GM11168 (cell line): ENCODE measurements around the gene CYP3A4.
"Not testable (repeated sequence)": the region's sequence is repeated elsewhere in the genome, so short reads cannot be mapped to it uniquely, and the experiment has no call there.

Experiments
- in situ Hi-C: fragments of 300-500 bp; cut with MboI; formaldehyde crosslinking; loops from one replicate; pipeline ENCODE4 v1.12.0; 2022; ENCODE audit warnings: low sequenced_read_pairs; ENCODE audit not compliant: unreplicated experiment

Gene CYP3A4

DNA sequence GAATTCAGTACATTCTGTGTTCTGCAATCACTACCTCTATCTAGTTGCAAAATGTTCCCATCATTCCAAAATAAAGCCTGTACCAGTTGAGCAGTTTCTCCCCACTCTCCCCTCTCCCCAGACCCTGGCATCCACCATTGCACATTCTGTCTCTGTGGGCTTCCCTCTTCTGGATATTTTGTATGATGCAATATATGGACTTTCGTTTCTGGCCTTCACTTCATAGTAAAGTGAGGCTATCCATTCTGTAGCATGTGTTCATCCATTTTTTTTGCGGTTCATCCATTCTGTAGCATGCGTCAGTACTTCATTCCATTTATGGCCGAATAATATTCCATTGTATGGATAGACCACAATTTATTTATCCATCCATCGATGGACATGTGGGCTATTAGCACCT is 9.5 kb upstream of the CYP3A4 start:
- in situ Hi-C loops: no loop called here

DNA sequence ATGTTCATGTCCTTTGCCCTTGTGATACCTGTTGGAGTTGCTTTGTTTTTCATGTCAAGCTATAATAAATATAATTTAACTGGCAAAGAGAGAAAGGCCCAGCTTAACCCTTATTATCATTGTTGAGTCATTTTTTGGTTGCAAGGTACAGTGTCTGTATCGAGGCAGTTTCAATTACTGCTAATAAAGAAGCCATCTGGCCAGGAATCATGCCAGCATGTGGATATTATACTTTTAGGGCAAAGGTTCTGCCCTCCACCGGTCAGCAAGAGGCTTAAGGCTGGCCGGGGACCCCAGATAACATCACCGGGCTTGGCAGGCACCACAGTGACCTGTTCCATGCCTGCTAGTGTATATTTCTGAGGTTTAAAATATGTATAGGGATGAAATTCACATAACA is 9.0 kb upstream of the CYP3A4 start:
- in situ Hi-C loops: no loop called here

DNA sequence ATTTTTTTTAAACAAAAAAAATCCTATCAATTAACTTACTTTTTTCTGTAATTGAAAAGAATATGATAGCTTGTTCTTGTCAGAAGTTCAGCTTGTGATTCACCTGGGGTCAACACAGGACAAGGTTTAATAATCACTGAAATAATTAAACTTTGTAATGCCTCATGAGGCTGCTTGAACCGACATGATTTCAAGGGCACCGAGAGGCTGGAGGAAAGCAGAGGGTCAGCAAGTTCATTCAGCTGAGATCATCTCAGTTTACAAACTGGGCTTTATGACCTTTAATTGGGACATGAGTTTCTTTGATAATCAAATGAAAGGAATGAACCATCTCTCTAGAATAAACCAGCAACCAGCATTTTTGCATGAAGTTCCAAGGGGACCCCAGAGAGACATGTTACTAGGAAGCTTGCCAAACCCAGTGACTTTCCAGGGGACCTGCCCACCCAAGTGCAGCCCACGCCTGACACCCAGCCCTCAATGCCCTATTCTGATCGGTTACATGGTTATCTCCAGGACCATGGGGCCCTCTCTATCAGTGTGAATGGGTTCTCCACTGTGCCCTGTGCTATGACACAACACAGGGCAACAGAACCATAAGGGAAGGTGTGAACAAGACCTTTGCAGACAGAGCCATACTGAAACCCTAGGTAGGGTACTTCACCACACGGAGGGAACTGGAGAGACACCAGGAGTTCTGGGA is 7.8 kb upstream of the CYP3A4 start:
- in situ Hi-C loops: no loop called here

DNA sequence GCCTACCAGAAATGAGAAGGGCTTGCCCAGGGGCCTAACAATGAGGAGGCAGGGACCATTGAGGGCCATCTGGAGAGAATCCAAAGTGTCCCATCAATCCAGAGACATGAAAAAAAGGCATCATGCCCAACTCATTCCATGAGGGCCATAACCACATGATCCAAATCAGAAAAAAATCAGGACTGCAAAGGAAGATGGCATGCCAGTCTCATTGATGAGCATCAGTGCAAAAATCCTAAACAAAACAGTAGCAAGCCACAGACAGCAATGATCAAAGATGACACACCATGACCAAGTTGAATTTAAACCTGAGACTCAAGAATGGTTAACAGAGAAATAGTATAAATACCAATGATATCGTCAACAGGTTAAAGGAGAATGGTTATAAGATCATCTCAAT is 7.0 kb upstream of the CYP3A4 start:
- in situ Hi-C loops: no loop called here

DNA sequence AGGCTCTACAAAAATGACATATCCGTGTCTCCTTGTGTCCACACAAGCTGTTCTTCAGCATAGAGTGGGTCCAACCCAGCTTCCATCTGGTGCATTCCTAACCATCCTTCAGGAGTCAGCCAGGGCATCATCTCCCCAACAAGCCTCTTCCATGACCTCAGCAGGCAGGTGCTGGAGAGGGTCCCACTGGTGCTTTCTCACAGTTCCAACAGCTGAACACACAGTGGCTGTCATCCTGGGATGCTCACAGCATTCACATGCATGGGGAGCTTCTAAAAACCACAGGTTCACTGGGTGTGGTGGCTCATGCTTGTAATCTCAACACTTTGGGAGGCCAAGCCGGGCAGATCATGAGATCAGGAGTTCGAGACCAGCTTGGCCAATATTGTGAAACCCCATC is 6.4 kb upstream of the CYP3A4 start:
- in situ Hi-C loops: no loop called here

DNA sequence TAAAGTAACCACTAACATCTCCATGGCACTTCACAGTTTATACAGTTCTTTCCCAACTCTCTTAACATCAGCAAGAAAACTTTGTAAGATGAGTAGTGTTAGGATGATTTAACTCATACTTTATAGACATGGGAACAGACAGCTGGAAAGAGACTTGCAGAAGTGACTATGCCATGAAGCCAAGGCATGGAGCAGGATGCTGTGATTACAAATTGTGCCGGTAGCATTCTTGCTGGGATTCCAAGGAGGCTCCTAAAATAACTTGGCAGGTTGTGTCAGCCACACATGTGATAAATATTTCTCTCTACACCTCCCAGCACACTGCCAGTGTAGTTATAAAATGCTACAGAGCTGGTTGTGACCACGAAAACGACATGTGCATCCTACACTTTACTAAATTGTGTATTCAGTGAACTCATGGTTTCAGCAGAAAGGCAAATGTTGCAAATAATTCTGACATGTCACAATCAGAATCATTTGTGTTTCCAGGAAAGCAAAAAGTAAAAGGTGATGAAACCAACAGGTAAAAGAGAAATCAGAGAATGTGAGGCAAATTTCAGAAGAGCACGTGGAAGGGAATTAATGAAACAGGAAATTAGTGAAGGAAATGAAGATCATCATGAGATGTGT is 5.6 kb upstream of the CYP3A4 start:
- in situ Hi-C loops: no loop called here

DNA sequence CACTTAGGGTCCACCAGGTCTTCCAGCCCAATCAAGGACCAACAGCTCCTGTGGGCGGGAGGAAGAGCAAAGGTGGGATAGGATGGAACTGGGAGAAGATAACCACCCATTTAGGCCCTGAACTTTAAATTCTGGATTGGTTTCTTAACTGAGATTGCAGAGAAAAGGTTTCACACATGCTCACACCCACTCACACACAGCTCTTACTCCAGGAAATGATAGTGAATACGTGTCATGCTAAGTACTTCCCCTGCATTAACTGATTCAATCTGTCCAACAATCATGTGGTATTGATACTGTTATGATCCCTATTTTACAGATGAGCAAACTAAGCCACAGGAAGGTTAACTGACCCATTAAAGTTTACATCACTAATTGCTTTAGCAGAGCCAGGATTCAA is 4.6 kb upstream of the CYP3A4 start:
- in situ Hi-C loops: no loop called here

DNA sequence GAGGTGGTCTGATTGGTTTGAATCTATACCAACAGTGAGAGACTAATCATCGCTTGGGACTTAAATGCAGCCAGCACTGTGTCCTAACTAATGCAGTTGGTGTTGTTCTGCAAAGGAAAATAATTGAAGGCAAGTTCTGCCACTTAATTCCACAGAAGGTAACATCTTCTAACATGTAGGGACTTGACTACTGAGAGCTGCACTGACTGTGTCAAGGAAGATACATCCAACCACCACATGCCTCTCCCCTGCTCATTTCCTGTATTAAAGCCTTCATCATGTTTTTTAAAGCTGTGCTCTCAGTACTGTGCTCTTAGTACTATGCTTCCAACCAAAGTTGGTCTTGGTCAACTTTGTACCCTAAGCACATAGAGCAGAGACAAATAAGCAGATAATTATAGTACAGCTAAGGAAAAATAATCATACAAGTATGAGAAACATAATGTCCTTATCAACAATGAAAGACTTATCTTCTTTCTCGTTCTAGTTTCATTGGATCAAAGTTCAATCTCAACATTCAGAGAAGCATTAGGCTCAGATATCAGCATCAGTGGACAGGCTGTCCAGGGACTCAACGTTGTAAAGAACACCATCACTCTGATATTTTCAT is 2.8 kb upstream of the CYP3A4 start:
- in situ Hi-C loops: no loop called here

DNA sequence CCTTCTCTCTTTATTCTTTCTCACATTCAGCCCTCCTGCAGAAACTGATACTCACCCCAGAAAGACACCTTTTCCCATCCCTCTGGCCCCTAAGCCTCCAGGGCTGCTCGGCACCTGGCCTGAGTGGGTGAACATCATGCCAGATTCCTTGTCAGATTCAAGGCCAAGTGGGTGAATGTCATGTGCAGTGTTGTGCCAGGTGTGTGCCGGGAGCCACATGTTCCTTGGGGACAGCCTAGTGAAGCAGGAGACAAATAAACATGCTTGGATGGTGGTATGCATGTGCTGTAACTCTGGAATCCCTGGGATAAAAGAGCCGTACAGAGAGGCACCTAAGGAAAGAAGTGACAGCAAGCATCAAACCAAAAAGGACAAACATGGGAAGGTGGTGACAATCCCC is 1.7 kb upstream of the CYP3A4 start:
- in situ Hi-C loops: not testable (repeated sequence)

DNA sequence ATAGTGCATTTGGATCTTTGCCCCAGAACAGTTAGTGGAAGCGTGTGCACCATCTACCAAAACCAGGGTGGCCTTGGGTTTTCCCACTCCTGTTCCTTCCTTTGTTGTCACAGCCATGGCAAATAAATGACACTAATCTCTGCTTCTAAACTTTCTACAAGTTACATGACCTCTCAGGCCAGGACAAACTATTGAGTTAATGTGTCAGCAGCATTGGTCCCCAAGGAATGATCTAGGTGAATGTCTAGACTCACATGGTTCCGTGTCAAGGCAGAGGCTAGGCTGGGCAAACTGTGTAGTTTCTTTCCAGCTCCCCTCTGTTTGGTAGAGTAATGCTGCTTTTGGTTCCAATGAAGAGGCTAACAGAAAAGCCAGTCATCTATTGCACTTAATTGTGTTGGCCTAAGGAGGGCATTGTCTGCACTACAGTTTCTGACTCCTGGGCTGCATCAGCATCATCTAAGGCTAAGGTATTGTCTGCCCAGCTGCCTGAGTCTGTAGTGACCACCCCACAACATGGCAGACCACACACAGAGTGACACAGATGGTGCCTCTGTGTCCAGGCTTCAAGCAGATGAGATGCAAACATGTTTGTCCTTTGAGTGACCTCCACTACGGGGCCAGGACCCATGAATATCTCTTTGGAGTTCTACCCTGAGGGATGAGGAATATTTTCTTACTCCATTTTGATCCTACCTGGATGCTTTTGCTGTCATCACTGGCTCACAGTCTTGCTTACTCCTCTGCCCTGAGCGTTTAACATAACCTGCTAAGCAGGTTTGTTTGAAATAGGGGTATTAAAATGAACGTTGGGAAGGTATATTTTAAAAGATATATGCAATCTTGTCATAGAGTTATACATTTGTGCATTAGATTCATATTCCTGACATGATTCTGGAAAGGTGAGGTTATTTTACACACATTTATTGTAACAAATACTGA is 1.7 kb downstream of the CYP3A4 start:
- in situ Hi-C loops: no loop called here

DNA sequence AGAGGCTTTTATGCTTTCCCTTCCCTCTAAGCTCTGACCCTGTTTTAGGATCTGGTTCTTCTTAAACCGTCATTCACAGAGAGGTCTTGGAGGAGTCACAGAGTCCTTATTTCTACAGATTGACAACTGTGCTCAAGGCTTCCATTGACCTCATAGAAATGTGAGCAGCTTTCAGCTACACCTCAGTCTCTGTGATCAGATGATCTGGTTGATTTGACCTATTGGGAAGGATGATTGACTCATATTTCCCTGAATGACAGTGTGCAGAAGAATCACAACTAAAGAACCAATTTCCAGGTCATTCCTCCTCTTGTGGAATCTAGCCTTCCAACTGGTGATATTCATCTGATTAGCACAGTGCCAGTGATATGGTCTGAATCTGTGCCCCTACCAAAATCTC is 3.4 kb downstream of the CYP3A4 start:
- in situ Hi-C loops: no loop called here

DNA sequence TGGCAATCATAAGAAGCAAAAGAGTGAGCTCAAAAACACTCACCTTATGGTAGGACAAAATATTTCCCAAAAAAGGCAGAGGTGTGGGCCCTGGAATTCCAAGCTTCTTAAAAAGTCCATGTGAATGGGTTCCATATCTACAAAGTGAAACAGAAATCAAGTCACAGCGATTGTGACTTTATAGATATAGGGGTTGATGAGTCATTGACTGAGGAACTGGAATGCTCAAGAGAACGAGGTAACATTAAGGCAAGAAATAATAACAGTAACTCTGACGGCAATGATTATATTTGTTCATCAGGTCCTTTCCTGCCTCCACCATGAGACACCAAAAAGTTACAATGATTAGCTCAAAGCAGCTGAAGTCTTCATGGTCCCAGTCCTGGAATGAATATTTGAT is 4.0 kb downstream of the CYP3A4 start:
- in situ Hi-C loops: no loop called here

DNA sequence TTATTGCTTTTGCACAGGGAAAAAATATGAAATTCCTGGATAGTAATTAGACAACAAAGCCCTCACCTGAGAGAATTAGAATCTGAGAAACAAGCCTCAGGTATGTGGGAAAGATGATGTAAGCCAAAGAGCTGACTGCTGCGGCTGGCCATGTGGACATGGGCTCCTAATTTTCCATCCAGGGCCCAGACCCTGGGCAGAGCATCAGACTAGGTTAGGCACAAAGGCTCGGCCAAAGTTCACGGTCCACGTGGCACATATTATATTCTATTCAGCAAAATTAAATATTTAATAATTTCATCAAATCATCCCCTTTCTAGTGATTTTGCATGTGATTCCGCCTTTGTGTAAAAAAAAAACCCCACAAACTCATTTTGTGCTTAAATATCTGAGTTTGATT is 5.1 kb downstream of the CYP3A4 start:
- in situ Hi-C loops: no loop called here

DNA sequence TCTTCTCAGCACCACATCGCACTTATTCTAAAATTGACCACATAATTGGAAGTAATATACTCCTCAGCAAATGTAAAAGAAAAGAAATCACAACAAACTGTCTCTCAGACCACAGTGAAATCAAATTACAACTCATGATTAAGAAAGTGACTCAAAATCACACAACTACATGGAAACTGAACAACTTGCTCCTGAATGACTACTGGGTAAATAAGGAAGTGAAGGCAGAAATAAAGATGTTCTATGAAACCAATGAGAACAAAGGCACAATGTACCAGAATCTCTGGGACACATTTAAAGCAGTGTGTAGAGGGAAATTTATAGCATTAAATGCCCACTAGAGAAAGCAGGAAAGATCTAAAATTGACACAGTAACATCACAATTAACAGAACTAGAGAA is 10.6 kb downstream of the CYP3A4 start:
- in situ Hi-C loops: not testable (repeated sequence)

DNA sequence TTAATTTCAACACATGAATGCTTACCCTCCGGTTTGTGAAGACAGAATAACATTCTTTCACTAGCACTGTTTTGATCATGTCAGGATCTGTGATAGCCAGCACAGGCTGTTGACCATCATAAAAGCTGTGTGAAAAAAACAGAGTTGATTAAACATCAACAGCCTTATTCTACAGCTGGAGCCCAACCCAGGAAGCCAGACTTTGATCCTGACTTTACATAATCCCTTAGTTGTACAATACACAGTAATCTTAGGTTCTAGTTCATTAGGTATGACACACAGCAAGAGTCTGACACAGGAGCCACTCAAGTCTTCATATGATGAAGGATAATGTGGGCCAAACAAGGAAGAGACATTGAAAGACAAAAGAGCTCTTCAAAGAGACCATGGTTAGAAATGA is 11.4 kb downstream of the CYP3A4 start:
- in situ Hi-C loops: no loop called here

DNA sequence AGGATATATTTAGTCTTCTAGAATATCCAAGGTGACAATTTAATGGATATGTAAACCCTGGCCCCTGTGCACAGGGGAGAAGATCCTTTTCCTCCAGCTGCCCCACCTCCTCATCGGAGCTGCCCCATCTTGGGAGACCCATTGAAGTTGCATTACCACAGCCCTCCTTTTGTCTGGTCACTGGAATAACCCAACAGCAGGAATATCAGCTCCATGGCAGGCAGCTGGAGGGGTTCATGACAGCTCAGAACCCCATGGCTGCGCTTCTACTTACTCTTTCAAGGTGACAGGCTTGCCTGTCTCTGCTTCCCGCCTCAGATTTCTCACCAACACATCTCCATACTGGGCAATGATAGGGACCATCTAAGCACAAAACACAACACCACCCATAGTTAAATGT is 14.5 kb downstream of the CYP3A4 start:
- in situ Hi-C loops: loop anchor here (5.0 kb wide), 1 partner anchor 37 kb away; no protein-coding TSS in a partner anchor

DNA sequence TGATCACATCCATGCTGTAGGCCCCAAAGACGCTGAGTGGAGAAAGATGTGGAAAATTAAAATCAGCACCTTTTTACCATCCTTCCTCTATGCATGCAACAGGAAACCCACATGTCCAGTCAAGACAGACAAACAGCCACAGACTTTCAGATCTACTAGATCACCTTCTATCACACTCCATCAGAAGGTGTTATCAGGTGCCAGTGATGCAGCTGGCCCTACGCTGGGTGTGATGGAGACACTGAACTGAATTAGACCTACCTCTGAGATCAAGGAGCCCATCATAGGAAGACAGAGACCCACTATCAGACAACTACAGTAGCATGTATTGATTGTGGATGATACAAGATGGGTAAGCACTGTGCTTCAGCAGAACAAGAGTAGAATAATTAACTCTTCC is 15.5 kb downstream of the CYP3A4 start:
- in situ Hi-C loops: loop anchor here (5.0 kb wide), 1 partner anchor 36 kb away; no protein-coding TSS in a partner anchor

DNA sequence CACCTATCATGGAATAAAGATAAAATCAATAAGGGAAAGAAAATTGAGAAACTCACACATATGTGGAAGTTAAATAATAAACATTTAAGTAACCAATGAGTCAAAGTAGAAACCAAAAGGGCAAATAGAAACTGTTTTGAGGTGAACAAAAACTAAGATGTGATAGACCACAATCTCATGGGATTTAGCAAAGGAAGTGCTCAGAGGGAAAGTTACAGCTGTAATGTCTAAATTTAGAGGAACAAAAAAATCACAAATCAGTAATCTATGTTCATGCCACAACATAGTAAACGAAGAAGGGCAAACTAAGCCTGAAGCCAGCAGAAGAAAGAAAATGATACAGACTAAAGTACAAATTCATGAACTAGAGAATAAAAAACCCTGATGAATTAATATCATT is 16.3 kb downstream of the CYP3A4 start:
- in situ Hi-C loops: loop anchor here (5.0 kb wide), 1 partner anchor 35 kb away; no protein-coding TSS in a partner anchor

DNA sequence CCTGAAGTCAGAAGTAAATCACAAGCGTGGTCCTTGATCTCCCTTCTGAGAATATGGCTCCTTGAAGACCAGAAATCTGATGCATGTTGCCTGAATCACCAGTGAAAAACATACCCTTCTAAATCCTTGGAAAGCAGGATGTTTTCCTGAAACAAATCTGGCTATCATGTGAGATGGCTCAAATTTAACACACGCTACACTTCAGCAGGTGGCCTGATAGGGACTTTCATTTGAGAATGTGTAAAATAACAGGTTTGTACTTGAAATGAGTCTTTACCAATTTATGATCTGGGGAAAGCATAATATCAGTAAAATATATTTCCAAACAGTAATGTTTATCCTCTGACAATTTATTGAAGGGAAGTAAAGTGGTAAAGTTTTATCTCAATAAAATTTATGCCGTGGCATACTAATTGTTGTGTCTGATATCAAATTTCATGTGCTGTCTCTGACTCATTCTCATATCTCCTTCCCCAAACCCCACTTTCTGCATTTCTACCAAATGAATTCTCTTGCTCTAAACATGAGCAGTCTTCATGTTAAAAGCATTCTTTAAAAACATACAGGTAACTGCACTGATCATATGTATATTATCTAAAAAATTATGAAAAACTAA is 17.4 kb downstream of the CYP3A4 start:
- in situ Hi-C loops: loop anchor here (5.0 kb wide), 1 partner anchor 34 kb away; no protein-coding TSS in a partner anchor

DNA sequence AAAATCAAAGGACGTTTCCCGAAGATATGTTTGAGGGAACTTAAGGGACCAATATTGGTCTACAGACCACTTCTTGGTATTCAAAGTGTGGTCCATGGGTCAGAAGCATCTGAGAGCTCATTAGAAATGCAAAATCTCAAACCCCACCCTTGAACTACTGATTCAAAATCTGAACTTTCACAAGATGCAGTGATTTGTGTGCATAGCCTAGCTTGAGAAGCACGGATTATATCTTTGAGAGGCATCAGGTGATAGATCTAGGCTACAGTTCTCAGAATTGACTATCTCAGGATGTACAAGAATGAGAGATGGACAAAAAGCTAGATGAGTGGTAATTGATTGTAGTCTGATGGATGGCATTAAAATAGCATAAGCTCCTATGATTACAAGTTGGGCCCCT is 19.5 kb downstream of the CYP3A4 start:
- in situ Hi-C loops: no loop called here
